Upper lobe of right lung (tissue), 1 donor: ENCODE data around the gene NLGN1. TPM values are rescaled to one million over a fixed set of nuclear protein-coding genes. Genes with fewer than 3 reads are reported as not detected.

ENCODE experiments used
- ATAC-seq: fragments of 200-7000 bp; cut with Tn5 transposase; one replicate; pipeline ENCODE4 v1.9.1; 2020; ENCODE audit warnings: mild to moderate bottlenecking, moderate library complexity
- DNase-seq: peaks from one replicate; pipeline ENCODE4 v3.0.0-alpha.2; 2020
- H3K27ac ChIP-seq: fragments of 200-600 bp; one replicate; pipeline ENCODE4 v1.8.0; 2022
- H3K27me3 ChIP-seq: fragments of 200-600 bp; one replicate; pipeline ENCODE4 v1.8.0; 2022; ENCODE audit warnings: mild to moderate bottlenecking
- H3K36me3 ChIP-seq: fragments of 200-600 bp; one replicate; pipeline ENCODE4 v1.8.0; 2022
- H3K4me1 ChIP-seq: fragments of 200-600 bp; one replicate; pipeline ENCODE4 v1.8.0; 2022
- H3K4me3 ChIP-seq: fragments of 200-600 bp; one replicate; pipeline ENCODE4 v1.8.0; 2022; ENCODE audit warnings: mild to moderate bottlenecking
- H3K9me3 ChIP-seq: fragments of 200-600 bp; one replicate; pipeline ENCODE4 v1.8.0; 2022
- CTCF ChIP-seq: fragments of 200-600 bp; IDR thresholded peaks from one replicate; pipeline ENCODE4 v1.8.0; 2022; ENCODE audit warnings: antibody characterized with exemption
- intact Hi-C: fragments of 100-400 bp; cut with DNase I; formaldehyde crosslinking; loops from one replicate; pipeline ENCODE4 v1.11.0; 2022
- total RNA-seq: library from RNA; stranded (reverse); fragmentation: NEBNext Ultra II Directional; extraction: Animal tissue kit (Norgen Biotek cat#: 25700); gene quantifications from one replicate; pipeline ENCODE4 v1.2.1, GENCODE V29; 2021
- donor health status: DM: no; HTN: yes; CAD: no; lungs with severe emphysema.

NLGN1 gene
- total RNA-seq, 1 donor from 2014 or later = 3.3 TPM

- Histone ChIP-seq H3K4me3 (no peak overlapping the region), H3K27me3 (no peaks in the 10 kb centered on the region), H3K9me3 (no peaks in the 10 kb centered on the region), H3K27ac (no peak overlapping the region), H3K36me3 (no peaks in the 10 kb centered on the region), H3K4me1 (no peaks in the 10 kb centered on the region)
- TF ChIP-seq CTCF = no peak
- no peak for DNase-seq
- intact Hi-C loops = no loop called here
- no peak for ATAC-seq
Measured at GRCh38 chr3:173739726-173740125, 342.2 kb downstream of the NLGN1 start.

GRCh38 chr3:173742491-173742890, 344.9 kb downstream of the NLGN1 start:
- no peak for TF ChIP-seq CTCF
- ATAC-seq = no peak

GRCh38 chr3:173743111-173743510, 345.6 kb downstream of the NLGN1 start:
- H3K27ac ChIP-seq = no peak overlapping the region
- intact Hi-C loops = no loop called here
- H3K4me1 ChIP-seq = no peaks in the 10 kb centered on the region
- H3K9me3 ChIP-seq = no peaks in the 10 kb centered on the region
- no peaks in the 10 kb centered on the region for H3K36me3 ChIP-seq
- H3K27me3 ChIP-seq = no peaks in the 10 kb centered on the region
- ATAC-seq (no peak), DNase-seq (no peak)
- no peak overlapping the region for H3K4me3 ChIP-seq
- TF ChIP-seq CTCF = no peak

More at GRCh38 chr3:173742491-173742890, 344.9 kb downstream of the NLGN1 start:
- Histone ChIP-seq H3K27me3 (no peaks in the 10 kb centered on the region), H3K36me3 (no peaks in the 10 kb centered on the region), H3K4me3 (no peak overlapping the region), H3K4me1 (no peaks in the 10 kb centered on the region), H3K9me3 (no peaks in the 10 kb centered on the region), H3K27ac (no peak overlapping the region)
- intact Hi-C loops = no loop called here
- DNase-seq = no peak

- no peak for ATAC-seq
- intact Hi-C loops = no loop called here
- no peak for TF ChIP-seq CTCF
Measured at GRCh38 chr3:173743516-173743915, 346.0 kb downstream of the NLGN1 start.

GRCh38 chr3:173744479-173744878, 346.9 kb downstream of the NLGN1 start:
- H3K36me3 ChIP-seq = no peaks in the 10 kb centered on the region
- no peak overlapping the region for H3K4me3 ChIP-seq
- intact Hi-C loops = no loop called here
- H3K4me1 ChIP-seq = no peaks in the 10 kb centered on the region
- no peak overlapping the region for H3K27ac ChIP-seq
- TF ChIP-seq CTCF = no peak
- no peak for ATAC-seq
- H3K27me3 ChIP-seq = no peaks in the 10 kb centered on the region
- H3K9me3 ChIP-seq = no peaks in the 10 kb centered on the region
- no peak for DNase-seq

More at GRCh38 chr3:173743516-173743915, 346.0 kb downstream of the NLGN1 start:
- Histone ChIP-seq H3K4me3 (no peak overlapping the region), H3K27me3 (no peaks in the 10 kb centered on the region), H3K4me1 (no peaks in the 10 kb centered on the region), H3K36me3 (no peaks in the 10 kb centered on the region), H3K9me3 (no peaks in the 10 kb centered on the region), H3K27ac (no peak overlapping the region)
- DNase-seq = no peak

GRCh38 chr3:173744895-173745294, 347.4 kb downstream of the NLGN1 start:
- H3K4me3 ChIP-seq = no peak overlapping the region
- intact Hi-C loops = no loop called here
- TF ChIP-seq CTCF = no peak
- no peak for DNase-seq
- H3K27ac ChIP-seq = no peak overlapping the region
- H3K27me3 ChIP-seq = no peaks in the 10 kb centered on the region
- H3K4me1 ChIP-seq = no peaks in the 10 kb centered on the region
- no peak for ATAC-seq
- no peaks in the 10 kb centered on the region for H3K36me3 ChIP-seq
- no peaks in the 10 kb centered on the region for H3K9me3 ChIP-seq
